Measurements from ENCODE around the gene APLN.

The APLN gene

DNA sequence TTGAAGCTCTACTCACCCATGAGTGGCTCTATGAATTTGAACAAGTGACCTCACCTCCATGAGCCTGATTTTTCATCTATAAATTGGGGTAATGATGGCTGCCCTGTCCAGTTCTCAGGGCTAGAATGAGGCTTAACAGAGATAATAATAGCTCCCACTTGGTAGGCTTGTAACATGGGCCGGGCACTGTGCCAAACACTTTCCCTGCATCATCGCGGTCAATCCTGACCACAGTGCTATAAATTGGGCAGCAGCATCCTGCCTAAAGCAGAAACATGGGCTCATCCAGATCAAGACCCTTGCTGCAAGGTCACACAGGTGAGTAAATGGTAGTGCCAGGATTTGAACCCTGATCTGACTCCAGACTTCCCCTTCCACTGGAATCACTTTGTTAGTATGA lies 12.8 kb downstream of the APLN start:
- Mint-ChIP-seq H3K9me3 (no peaks in the 10 kb centered on the region), H3K27me3 (peaks cover 3% of the 10 kb centered on the region), H3K36me3 (ENCODE audit: low read depth) (no peaks in the 10 kb centered on the region), H3K4me3 (no peak overlapping the region), H3K27ac (no peak overlapping the region), H3K4me1 (ENCODE audit: low read depth) (peaks cover 22% of the 10 kb centered on the region)
- intact Hi-C loops (cut with micrococcal nuclease) = loop anchor here (10.0 kb wide), 1 partner anchor 83 kb away; no protein-coding TSS in a partner anchor

GRCh38 chrX:129641469-129641868 lies 13.3 kb downstream of the APLN start:
- Mint-ChIP-seq H3K9me3 (no peaks in the 10 kb centered on the region), H3K4me3 (no peak overlapping the region), H3K36me3 (ENCODE audit: low read depth) (no peaks in the 10 kb centered on the region), H3K27me3 (peaks cover 3% of the 10 kb centered on the region), H3K4me1 (ENCODE audit: low read depth) (peaks cover 22% of the 10 kb centered on the region), H3K27ac (no peak overlapping the region)
- intact Hi-C loops (cut with micrococcal nuclease) = loop anchor here (10.0 kb wide), 1 partner anchor 83 kb away; no protein-coding TSS in a partner anchor

- H3K4me1 Mint-ChIP-seq (ENCODE audit: low read depth) = peaks cover 22% of the 10 kb centered on the region
- no peak overlapping the region for H3K4me3 Mint-ChIP-seq
- no peaks in the 10 kb centered on the region for H3K9me3 Mint-ChIP-seq
- H3K27me3 Mint-ChIP-seq = no peaks in the 10 kb centered on the region
- H3K27ac Mint-ChIP-seq = no peak overlapping the region
- H3K36me3 Mint-ChIP-seq (ENCODE audit: low read depth) = no peaks in the 10 kb centered on the region
- intact Hi-C loops (cut with micrococcal nuclease) = loop anchor here (10.0 kb wide), 1 partner anchor 84 kb away; no protein-coding TSS in a partner anchor
These were observed 14.0 kb downstream of the APLN start for GRCh38 chrX:129640737-129641136.

DNA sequence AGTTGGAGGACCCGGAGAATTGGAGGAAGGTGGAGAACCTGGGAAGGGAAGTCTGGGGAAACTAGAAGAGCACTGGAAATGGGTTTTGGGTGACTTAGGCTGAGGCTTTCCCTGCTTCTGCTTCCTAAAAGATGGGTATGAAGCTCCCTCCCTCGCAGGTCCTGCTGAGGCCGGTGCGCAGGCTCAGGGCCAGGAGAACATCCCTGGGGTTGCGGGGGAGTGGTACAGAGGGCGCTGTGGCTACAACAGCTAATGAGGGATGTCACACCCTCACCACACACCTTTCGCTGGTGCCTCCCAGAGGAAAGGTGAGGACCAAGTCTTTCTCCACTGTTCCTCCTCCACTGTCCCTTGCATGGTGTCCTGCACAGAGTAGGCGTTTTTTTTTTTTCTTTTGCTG lies 15.8 kb downstream of the APLN start:
- intact Hi-C loops (cut with micrococcal nuclease) = no loop called here
- Mint-ChIP-seq H3K4me3 (no peak overlapping the region), H3K4me1 (ENCODE audit: low read depth) (peaks cover 28% of the 10 kb centered on the region), H3K36me3 (ENCODE audit: low read depth) (no peaks in the 10 kb centered on the region), H3K27me3 (no peaks in the 10 kb centered on the region), H3K9me3 (no peaks in the 10 kb centered on the region), H3K27ac (peak overlapping the region; percentile 41)

DNA sequence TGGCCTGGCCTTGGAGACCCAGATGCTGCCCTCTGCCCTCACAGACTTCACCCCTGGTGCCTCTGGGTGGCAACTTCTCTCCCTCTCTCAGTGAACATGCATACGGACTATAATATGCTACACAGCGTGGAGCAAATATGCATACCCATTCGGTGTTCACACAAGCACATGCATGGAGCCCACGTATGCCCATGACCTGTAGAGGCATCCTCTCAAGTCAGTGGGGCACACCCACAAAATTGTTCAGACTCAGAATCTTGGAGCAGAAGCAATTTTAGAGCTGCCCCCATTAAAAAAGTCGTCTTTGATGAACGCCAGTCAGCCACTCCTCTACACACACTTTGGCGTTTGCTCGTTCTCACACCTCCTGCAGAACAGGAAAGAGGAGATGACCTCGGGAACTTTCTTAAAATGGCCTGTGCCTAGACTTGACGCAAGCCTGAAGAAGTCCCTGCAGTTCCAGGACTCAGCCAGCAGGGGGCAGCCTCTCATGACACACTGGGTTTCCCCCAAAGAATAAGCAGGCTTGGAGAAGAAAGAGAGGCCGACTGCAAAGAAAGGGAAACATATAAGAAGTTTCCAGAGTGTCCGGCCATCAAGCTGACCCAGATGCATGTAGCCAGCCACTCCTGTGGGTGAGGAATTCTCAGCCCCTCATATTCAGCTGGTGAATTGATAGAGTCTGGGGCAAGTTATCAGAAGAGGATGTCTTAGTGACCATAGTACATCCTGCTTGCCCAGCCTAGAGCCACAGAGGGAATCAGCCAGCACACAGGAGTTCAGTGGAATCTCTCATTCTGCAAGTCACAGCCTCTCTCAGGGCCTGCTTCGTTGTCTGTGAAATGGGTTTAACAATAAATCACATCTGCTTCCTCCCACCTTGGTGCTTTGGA lies 17.3 kb downstream of the APLN start:
- Mint-ChIP-seq H3K36me3 (ENCODE audit: low read depth) (no peaks in the 10 kb centered on the region), H3K9me3 (no peaks in the 10 kb centered on the region), H3K4me1 (ENCODE audit: low read depth) (peaks cover 28% of the 10 kb centered on the region), H3K27ac (no peak overlapping the region), H3K4me3 (no peak overlapping the region), H3K27me3 (no peaks in the 10 kb centered on the region)
- intact Hi-C loops (cut with micrococcal nuclease) = loop anchor here (1.0 to 2.0 kb wide), 2 partner anchors 117 to 185 kb away; no protein-coding TSS in a partner anchor

DNA sequence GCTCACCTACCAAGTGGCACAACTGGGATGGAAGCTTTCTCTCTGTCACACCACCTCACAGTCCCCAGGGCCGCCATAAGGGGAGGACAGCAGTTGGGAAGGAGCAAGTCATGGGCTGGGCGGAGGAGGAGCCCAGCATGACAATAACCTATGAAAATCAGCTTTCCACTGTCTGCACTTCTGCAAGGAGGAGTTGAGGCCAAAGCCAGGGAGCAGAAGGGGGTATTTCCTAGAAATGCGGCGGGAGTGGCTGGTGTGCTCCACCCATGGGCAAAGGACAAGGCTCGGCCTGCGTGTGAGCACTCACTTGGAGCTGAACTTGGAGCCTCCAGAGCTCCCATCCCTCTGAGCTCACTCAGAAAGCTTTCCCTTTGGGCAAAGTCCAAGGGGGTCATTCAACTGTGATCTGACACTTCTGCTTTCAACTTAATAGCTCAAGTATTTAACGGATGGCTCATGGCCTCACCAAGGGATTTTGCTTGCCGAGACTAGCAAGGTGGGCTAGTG lies 18.5 kb downstream of the APLN start:
- H3K9me3 Mint-ChIP-seq = no peaks in the 10 kb centered on the region

DNA sequence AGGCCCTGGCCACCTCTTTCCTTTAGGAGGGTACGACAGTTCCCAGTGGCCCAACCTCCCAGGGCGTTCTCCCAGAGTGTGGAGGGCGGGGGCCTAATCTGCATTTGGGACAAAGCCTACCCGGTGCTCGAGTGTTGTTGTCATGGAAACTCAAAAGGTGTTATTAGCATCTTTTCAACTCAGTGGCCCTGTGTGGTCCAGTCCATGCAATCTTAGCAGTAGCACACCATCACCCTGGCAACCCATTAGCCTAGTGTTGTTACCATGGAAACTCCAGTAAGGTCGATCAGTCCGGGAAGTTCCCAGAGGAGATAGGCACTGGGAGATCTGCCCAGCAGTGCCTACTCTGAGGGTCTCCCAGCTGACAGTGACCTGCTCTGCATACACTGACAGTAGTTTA lies 20.2 kb downstream of the APLN start:
- Mint-ChIP-seq H3K4me1 (ENCODE audit: low read depth) (peaks cover 24% of the 10 kb centered on the region), H3K27ac (no peak overlapping the region), H3K4me3 (no peak overlapping the region), H3K36me3 (ENCODE audit: low read depth) (no peaks in the 10 kb centered on the region), H3K27me3 (peaks cover 2% of the 10 kb centered on the region), H3K9me3 (no peaks in the 10 kb centered on the region)
- intact Hi-C loops (cut with micrococcal nuclease) = no loop called here

More for the DNA sequence above, 18.5 kb downstream of the APLN start:
- Mint-ChIP-seq H3K4me3 (no peak overlapping the region), H3K4me1 (ENCODE audit: low read depth) (peaks cover 36% of the 10 kb centered on the region), H3K27ac (no peak overlapping the region), H3K36me3 (ENCODE audit: low read depth) (no peaks in the 10 kb centered on the region), H3K27me3 (peaks cover 2% of the 10 kb centered on the region)
- intact Hi-C loops (cut with micrococcal nuclease) = loop anchor here (2.0 kb wide), 1 partner anchor 187 kb away; no protein-coding TSS in a partner anchor

GRCh38 chrX:129632443-129632842 lies 22.3 kb downstream of the APLN start:
- H3K4me3 Mint-ChIP-seq = no peak overlapping the region
- intact Hi-C loops (cut with micrococcal nuclease) = no loop called here
- H3K27me3 Mint-ChIP-seq = peaks cover 2% of the 10 kb centered on the region
- H3K4me1 Mint-ChIP-seq (ENCODE audit: low read depth) = peaks cover 14% of the 10 kb centered on the region
- no peaks in the 10 kb centered on the region for H3K9me3 Mint-ChIP-seq
- H3K36me3 Mint-ChIP-seq (ENCODE audit: low read depth) = no peaks in the 10 kb centered on the region
- no peak overlapping the region for H3K27ac Mint-ChIP-seq

DNA sequence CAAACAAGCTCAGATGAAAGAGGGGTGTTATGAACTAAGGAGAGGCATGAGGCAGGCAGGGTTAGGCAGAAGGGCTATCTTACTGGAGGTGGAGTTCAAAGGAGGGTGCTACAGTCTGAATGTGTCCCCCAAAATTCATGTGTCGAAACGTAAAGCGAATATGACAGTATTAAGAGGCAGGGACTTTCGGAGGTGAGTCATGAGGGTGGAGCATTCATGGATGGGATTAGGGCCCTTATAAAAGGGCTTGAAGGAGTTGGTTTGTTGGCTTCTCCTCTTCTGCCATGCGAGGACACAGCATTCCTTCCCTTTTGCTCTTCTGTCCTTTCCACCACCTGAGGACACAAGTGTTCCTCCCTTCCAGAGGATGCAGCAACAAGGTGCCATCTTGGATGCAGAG lies 22.9 kb downstream of the APLN start:
- intact Hi-C loops (cut with micrococcal nuclease) = no loop called here
- peak overlapping the region; percentile 59 for H3K27ac Mint-ChIP-seq

GRCh38 chrX:129629837-129630236 lies 24.9 kb downstream of the APLN start:
- intact Hi-C loops (cut with micrococcal nuclease) = no loop called here
- Mint-ChIP-seq H3K9me3 (no peaks in the 10 kb centered on the region), H3K36me3 (ENCODE audit: low read depth) (no peaks in the 10 kb centered on the region), H3K4me3 (no peak overlapping the region), H3K27ac (no peak overlapping the region), H3K27me3 (peaks cover 2% of the 10 kb centered on the region), H3K4me1 (ENCODE audit: low read depth) (peaks cover 14% of the 10 kb centered on the region)

More for the DNA sequence above, 22.9 kb downstream of the APLN start:
- Mint-ChIP-seq H3K9me3 (no peaks in the 10 kb centered on the region), H3K4me1 (ENCODE audit: low read depth) (peaks cover 14% of the 10 kb centered on the region), H3K4me3 (no peak overlapping the region), H3K27me3 (peaks cover 2% of the 10 kb centered on the region), H3K36me3 (ENCODE audit: low read depth) (no peaks in the 10 kb centered on the region)

GRCh38 chrX:129626026-129626425 lies 28.7 kb downstream of the APLN start:
- Mint-ChIP-seq H3K27ac (no peak overlapping the region), H3K27me3 (no peaks in the 10 kb centered on the region)

DNA sequence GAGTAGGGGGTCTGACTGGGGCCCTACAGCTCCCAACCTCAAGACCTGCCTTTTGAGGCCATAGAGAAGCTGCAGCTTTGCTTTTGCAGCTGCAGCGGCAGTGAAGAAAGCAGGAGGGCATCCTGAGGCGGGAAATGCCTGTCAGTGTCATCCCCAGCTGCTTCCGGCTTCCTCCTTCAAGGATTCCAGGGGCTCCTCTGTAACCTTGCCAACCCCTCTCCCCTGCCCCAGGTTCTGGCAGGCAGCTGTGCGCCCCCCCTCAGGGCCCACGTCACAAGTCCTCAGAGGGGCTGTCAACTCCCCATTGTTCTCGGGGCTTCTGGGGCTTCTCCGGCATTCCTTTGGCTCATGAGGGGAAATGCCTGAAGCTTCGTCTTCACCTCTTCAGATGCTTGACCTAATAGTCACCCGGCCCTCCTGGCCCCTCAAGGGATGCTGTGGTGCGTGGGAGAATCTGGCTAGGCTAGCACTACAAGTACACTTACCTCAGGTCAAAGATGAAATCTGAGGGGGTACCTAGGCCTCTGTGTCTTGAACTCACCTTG lies 31.9 kb downstream of the APLN start:
- H3K36me3 Mint-ChIP-seq (ENCODE audit: low read depth) = no peaks in the 10 kb centered on the region
- H3K27ac Mint-ChIP-seq = no peak overlapping the region
- intact Hi-C loops (cut with micrococcal nuclease) = no loop called here
- no peak overlapping the region for H3K4me3 Mint-ChIP-seq
- H3K9me3 Mint-ChIP-seq = no peaks in the 10 kb centered on the region
- H3K4me1 Mint-ChIP-seq (ENCODE audit: low read depth) = no peaks in the 10 kb centered on the region
- H3K27me3 Mint-ChIP-seq = no peaks in the 10 kb centered on the region

More at GRCh38 chrX:129626026-129626425, 28.7 kb downstream of the APLN start:
- Mint-ChIP-seq H3K36me3 (ENCODE audit: low read depth) (no peaks in the 10 kb centered on the region), H3K4me1 (ENCODE audit: low read depth) (no peaks in the 10 kb centered on the region), H3K4me3 (no peak overlapping the region), H3K9me3 (no peaks in the 10 kb centered on the region)
- intact Hi-C loops (cut with micrococcal nuclease) = no loop called here

- H3K4me3 Mint-ChIP-seq = no peak overlapping the region
- H3K27me3 Mint-ChIP-seq = no peaks in the 10 kb centered on the region
- no peak overlapping the region for H3K27ac Mint-ChIP-seq
- peaks cover 16% of the 10 kb centered on the region for H3K4me1 Mint-ChIP-seq (ENCODE audit: low read depth)
- intact Hi-C loops (cut with micrococcal nuclease) = no loop called here
- H3K9me3 Mint-ChIP-seq = no peaks in the 10 kb centered on the region
- H3K36me3 Mint-ChIP-seq (ENCODE audit: low read depth) = no peaks in the 10 kb centered on the region
These were observed 35.8 kb downstream of the APLN start for GRCh38 chrX:129618997-129619396.

- intact Hi-C loops (cut with micrococcal nuclease) = no loop called here
- peaks cover 17% of the 10 kb centered on the region for H3K4me1 Mint-ChIP-seq (ENCODE audit: low read depth)
- no peaks in the 10 kb centered on the region for H3K9me3 Mint-ChIP-seq
- no peaks in the 10 kb centered on the region for H3K27me3 Mint-ChIP-seq
- no peak overlapping the region for H3K27ac Mint-ChIP-seq
- H3K36me3 Mint-ChIP-seq (ENCODE audit: low read depth) = no peaks in the 10 kb centered on the region
- no peak overlapping the region for H3K4me3 Mint-ChIP-seq
These were observed 37.3 kb downstream of the APLN start for GRCh38 chrX:129617420-129617819.

Data from dendritic cell treated with granulocyte-macrophage colony-stimulating factor and Interleukin-4, amounts not matched to agents 40 ng/mL and 50 ng/mL, for 4 days (primary cell).